ENCODE data around the gene SEPTIN7. TPM values are rescaled to one million over a fixed set of nuclear protein-coding genes. Genes with fewer than 3 reads are reported as not detected.

The SEPTIN7 gene
- total RNA-seq, 1 donor from 2014 or later, result 339 TPM

DNA sequence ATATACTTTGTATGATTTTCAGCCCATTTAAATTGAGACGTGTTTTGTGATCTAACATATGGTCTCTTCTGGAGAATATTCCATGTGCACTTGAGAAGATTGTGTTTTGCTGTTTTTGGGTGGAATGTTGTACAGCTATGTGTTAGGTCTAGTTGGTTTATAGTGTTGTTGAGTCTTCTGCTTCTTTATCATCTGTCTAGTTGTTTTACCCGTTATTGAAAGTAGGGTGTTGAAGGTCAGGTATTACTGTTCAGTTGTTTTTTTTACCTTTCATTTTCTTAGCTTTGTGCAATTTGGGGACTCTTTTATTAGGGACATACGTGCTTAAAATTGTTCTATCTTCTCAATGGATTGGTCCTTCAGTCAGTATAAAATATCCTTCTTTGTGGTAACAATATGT, 18.5 kb downstream of the SEPTIN7 start:
- Mint-ChIP-seq H3K4me3 (ENCODE audit: unreplicated experiment) (no peak overlapping the region), H3K9me3 (ENCODE audit: unreplicated experiment) (peaks cover 5% of the 10 kb centered on the region), H3K4me1 (ENCODE audit: low read depth, unreplicated experiment) (peaks cover 47% of the 10 kb centered on the region), H3K36me3 (ENCODE audit: low read depth, unreplicated experiment) (no peaks in the 10 kb centered on the region), H3K27me3 (ENCODE audit: low read depth, unreplicated experiment) (no peaks in the 10 kb centered on the region), H3K27ac (ENCODE audit: unreplicated experiment) (peak overlapping the region; percentile 16)
- no peak overlapping the region for H3K4me2 ChIP-seq (ENCODE audit: low read length)
- FAIRE-seq (no peak), DNase-seq (ENCODE audit: low read depth) (no peak)
- no peaks in the 10 kb centered on the region for H3K9me3 ChIP-seq (ENCODE audit: insufficient read depth, low read depth, low read length)
- no peak overlapping the region for H3K27ac ChIP-seq (ENCODE audit: low read depth, low read length)
- TF ChIP-seq CTCF (IDR thresholded peaks at IDR 0.05; ENCODE audit: insufficient read depth, low read depth, low read length) (no peak), EZH2 (IDR thresholded peaks at IDR 0.05; ENCODE audit: insufficient read depth, low read length) (no peak)
- H4K20me1 ChIP-seq (ENCODE audit: insufficient read depth, low read length), result peaks cover 95% of the 10 kb centered on the region
- H3K36me3 ChIP-seq (ENCODE audit: insufficient read depth, low read length), result no peaks in the 10 kb centered on the region
- H3K9ac ChIP-seq (ENCODE audit: low read length), result no peak overlapping the region
- H2AFZ ChIP-seq (ENCODE audit: low read depth, low read length), result no peak overlapping the region
- no peak overlapping the region for H3K4me3 ChIP-seq (ENCODE audit: insufficient read depth, low read depth, low read length)
- no peaks in the 10 kb centered on the region for H3K27me3 ChIP-seq (ENCODE audit: insufficient read depth, low read length)
- no peaks in the 10 kb centered on the region for H3K4me1 ChIP-seq (ENCODE audit: insufficient read depth, low read length)
- peaks cover 99% of the 10 kb centered on the region for H3K79me2 ChIP-seq (ENCODE audit: insufficient read depth, low read length)

GRCh38 chr7:35819954-35820703, 19.3 kb downstream of the SEPTIN7 start:
- Mint-ChIP-seq H3K27ac (ENCODE audit: unreplicated experiment) (peak overlapping the region; percentile 54), H3K27me3 (ENCODE audit: low read depth, unreplicated experiment) (no peaks in the 10 kb centered on the region), H3K4me3 (ENCODE audit: unreplicated experiment) (peak overlapping the region; percentile 30), H3K36me3 (ENCODE audit: low read depth, unreplicated experiment) (no peaks in the 10 kb centered on the region), H3K9me3 (ENCODE audit: unreplicated experiment) (peaks cover 5% of the 10 kb centered on the region), H3K4me1 (ENCODE audit: low read depth, unreplicated experiment) (peaks cover 47% of the 10 kb centered on the region)
- H3K4me3 ChIP-seq (ENCODE audit: insufficient read depth, low read depth, low read length), result no peak overlapping the region
- peaks cover 100% of the 10 kb centered on the region for H3K79me2 ChIP-seq (ENCODE audit: insufficient read depth, low read length)
- H3K27ac ChIP-seq (ENCODE audit: low read depth, low read length), result no peak overlapping the region
- no peaks in the 10 kb centered on the region for H3K27me3 ChIP-seq (ENCODE audit: insufficient read depth, low read length)
- no peak overlapping the region for H3K4me2 ChIP-seq (ENCODE audit: low read length)
- no peaks in the 10 kb centered on the region for H3K9me3 ChIP-seq (ENCODE audit: insufficient read depth, low read depth, low read length)
- DNase-seq (ENCODE audit: low read depth) (no peak), FAIRE-seq (no peak)
- no peak overlapping the region for H2AFZ ChIP-seq (ENCODE audit: low read depth, low read length)
- no peak overlapping the region for H3K9ac ChIP-seq (ENCODE audit: low read length)
- H3K4me1 ChIP-seq (ENCODE audit: insufficient read depth, low read length), result no peaks in the 10 kb centered on the region
- H3K36me3 ChIP-seq (ENCODE audit: insufficient read depth, low read length), result no peaks in the 10 kb centered on the region
- TF ChIP-seq EZH2 (IDR thresholded peaks at IDR 0.05; ENCODE audit: insufficient read depth, low read length) (no peak), CTCF (IDR thresholded peaks at IDR 0.05; ENCODE audit: insufficient read depth, low read depth, low read length) (no peak)
- H4K20me1 ChIP-seq (ENCODE audit: insufficient read depth, low read length), result peaks cover 95% of the 10 kb centered on the region

GRCh38 chr7:35820858-35821257, 20.0 kb downstream of the SEPTIN7 start:
- no peak overlapping the region for H3K9ac ChIP-seq (ENCODE audit: low read length)
- no peaks in the 10 kb centered on the region for H3K9me3 ChIP-seq (ENCODE audit: insufficient read depth, low read depth, low read length)
- no peak overlapping the region for H3K27ac Mint-ChIP-seq (ENCODE audit: unreplicated experiment)
- H3K79me2 ChIP-seq (ENCODE audit: insufficient read depth, low read length), result peaks cover 100% of the 10 kb centered on the region
- H3K27me3 Mint-ChIP-seq (ENCODE audit: low read depth, unreplicated experiment), result no peaks in the 10 kb centered on the region
- FAIRE-seq, result no peak
- no peak overlapping the region for H3K4me2 ChIP-seq (ENCODE audit: low read length)
- H3K27me3 ChIP-seq (ENCODE audit: insufficient read depth, low read length), result no peaks in the 10 kb centered on the region
- peaks cover 95% of the 10 kb centered on the region for H4K20me1 ChIP-seq (ENCODE audit: insufficient read depth, low read length)
- H3K9me3 Mint-ChIP-seq (ENCODE audit: unreplicated experiment), result peaks cover 5% of the 10 kb centered on the region
- DNase-seq (ENCODE audit: low read depth), result no peak
- no peak overlapping the region for H3K4me3 Mint-ChIP-seq (ENCODE audit: unreplicated experiment)
- peaks cover 46% of the 10 kb centered on the region for H3K4me1 Mint-ChIP-seq (ENCODE audit: low read depth, unreplicated experiment)
- H3K36me3 ChIP-seq (ENCODE audit: insufficient read depth, low read length), result no peaks in the 10 kb centered on the region
- no peak overlapping the region for H3K27ac ChIP-seq (ENCODE audit: low read depth, low read length)
- no peaks in the 10 kb centered on the region for H3K4me1 ChIP-seq (ENCODE audit: insufficient read depth, low read length)
- no peak for TF ChIP-seq CTCF (IDR thresholded peaks at IDR 0.05; ENCODE audit: insufficient read depth, low read depth, low read length)
- no peak for TF ChIP-seq EZH2 (IDR thresholded peaks at IDR 0.05; ENCODE audit: insufficient read depth, low read length)
- H3K36me3 Mint-ChIP-seq (ENCODE audit: low read depth, unreplicated experiment), result no peaks in the 10 kb centered on the region
- no peak overlapping the region for H2AFZ ChIP-seq (ENCODE audit: low read depth, low read length)
- H3K4me3 ChIP-seq (ENCODE audit: insufficient read depth, low read depth, low read length), result no peak overlapping the region

Measured in astrocyte (in vitro differentiated cells and primary cell).